Fibroblast of skin of scalp (primary cell): ENCODE results near the gene GAPT. TPM values are rescaled to one million over a fixed set of nuclear protein-coding genes. Genes with fewer than 3 reads are reported as not detected.

Source experiments
- DNase-seq: peaks from one replicate; pipeline ENCODE4 v3.0.0-alpha.2; 2013
- polyA plus RNA-seq, 2 experiments: library from polyadenylated mRNA; unstranded; fragments of 120-200 nt; gene quantifications; one replicate each; pipeline ENCODE4 v1.2.1, GENCODE V29; 2013; ENCODE audit not compliant: insufficient read length in 2 of 2

The GAPT gene
- polyA plus RNA-seq (2013, experiment 1 of 2; ENCODE audit: insufficient read length) = not detected
- not detected for polyA plus RNA-seq (2013, experiment 2 of 2; ENCODE audit: insufficient read length)

DNA sequence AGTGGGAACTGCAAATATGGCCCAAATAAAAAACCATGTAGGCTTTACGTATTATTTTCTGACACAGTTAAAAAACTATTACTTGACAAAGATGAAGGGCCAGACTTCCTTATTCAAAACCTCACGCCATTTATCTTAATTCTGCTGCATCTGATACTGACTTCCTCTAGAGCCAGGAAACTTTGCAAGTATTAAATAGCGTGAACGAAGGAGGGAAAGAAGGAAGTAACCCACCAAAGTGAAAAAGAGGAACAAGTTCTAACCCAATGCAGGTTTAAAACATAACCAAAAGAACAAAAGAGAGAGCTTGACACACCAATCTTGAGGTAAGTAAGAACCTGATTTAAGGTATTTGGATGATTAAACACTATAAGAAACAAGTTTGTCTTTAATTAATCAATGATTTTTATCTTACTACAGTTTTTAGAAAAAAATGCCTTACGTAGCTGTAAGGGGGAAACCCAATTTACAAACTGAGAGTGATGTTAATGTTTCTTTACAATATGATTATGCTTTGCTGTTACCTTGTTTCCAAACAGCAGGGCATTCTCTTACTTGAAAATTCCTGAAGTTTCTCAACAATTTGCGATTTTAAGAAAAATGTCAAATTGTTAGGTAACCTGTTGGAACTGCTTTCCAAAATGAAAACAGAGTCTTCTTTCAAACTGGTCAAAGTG is at the start of gene GAPT:
Gene GAPT (plus strand): TSS at position 220 of the 677 bp plus-strand sequence. CDS start 3,102 bp downstream, outside the sequence.
- no peak for DNase-seq

- no peak for DNase-seq
These were observed 46.4 kb upstream of the GAPT start for GRCh38 chr5:58444805-58445204.

GRCh38 chr5:58446024-58446423 is 45.2 kb upstream of the GAPT start:
- DNase-seq = no peak

- peak; percentile 27 for DNase-seq
These were observed 44.0 kb upstream of the GAPT start for GRCh38 chr5:58447226-58447625.

DNA sequence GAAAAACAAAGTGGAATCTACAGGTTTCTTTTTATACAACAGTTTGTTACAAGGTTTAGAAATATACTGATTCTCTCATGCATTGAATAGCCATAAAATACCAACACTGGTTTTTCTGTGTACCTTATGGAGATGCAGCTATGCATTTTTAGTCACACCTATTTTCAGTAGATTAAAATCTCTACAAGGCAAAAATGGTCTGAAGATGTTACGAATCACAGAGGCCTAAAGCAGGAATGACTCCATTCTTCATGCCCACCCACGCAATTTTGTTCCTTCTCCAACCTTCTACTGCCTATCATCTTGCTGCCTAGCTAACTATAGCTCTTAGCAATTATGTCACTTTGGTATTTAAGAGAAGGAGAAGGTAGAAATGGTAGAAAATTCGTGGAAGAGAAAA is 41.2 kb upstream of the GAPT start:
- DNase-seq = no peak

DNA sequence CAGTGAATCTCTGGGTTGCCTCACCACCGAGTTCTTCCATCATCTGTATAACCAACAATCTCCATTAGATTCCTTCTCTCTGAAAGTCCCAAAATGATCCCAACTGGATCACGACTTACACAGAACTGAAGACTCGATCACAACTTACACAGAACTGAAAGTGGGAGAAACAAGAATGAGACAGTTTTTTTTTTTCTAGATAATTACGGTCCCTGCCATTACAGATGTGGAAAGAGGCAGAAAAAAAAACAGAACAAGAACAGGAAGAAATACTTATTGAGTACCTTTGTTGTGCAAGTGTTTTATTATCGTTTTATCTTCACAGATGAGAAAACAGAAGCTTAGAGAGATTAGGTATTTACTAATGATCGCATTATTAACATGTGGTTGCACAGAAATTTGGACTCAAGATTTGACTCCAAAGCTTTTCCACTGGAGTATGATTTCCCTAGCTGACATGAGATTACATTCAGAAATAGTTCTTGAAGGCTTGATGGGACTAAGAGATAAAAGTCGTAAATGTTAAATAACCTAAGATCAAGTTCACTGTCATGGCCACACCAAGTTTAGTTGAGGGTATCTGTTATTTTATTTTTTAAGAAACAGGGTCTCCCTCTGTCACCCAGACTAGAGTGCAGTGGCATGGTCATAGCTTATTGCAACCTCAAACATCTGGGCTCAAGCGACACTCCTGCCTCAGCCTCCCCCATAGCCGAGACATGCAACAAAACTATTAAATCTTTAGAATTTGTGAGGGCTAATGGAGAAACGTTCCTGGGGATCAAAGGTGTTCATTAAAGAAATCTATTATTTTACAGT is 40.2 kb upstream of the GAPT start:
- no peak for DNase-seq

- no peak for DNase-seq
These were observed 39.3 kb upstream of the GAPT start for GRCh38 chr5:58451732-58452565.

GRCh38 chr5:58452566-58453258 is 38.5 kb upstream of the GAPT start:
- no peak for DNase-seq

GRCh38 chr5:58453306-58453705 is 37.9 kb upstream of the GAPT start:
- DNase-seq = no peak

- no peak for DNase-seq
These were observed 37.2 kb upstream of the GAPT start for GRCh38 chr5:58454025-58454424.

GRCh38 chr5:58455066-58455465 is 36.2 kb upstream of the GAPT start:
- DNase-seq = peak; percentile 61

DNA sequence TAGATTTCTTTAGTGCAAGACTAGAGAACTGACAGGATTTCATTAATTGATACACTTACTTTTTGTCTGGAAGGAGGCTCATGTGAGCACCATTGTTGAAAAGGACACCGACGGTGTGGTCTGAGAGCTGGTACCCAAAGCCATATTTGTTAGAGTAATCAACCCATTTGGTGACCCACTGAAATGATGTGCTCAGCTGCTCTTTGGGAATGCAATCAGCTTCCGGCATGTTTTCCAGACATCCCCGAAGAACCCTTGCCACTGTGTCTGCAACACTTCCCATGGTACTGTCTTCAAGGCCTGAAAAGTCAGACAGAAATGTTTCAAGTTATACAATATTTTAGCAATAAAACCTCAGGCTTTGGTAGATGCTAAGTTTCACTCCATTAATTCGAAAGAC is 35.8 kb upstream of the GAPT start:
- no peak for DNase-seq

- no peak for DNase-seq
These were observed 35.2 kb upstream of the GAPT start for GRCh38 chr5:58456026-58456425.

- no peak for DNase-seq
These were observed 34.7 kb upstream of the GAPT start for GRCh38 chr5:58456486-58456885.

DNA sequence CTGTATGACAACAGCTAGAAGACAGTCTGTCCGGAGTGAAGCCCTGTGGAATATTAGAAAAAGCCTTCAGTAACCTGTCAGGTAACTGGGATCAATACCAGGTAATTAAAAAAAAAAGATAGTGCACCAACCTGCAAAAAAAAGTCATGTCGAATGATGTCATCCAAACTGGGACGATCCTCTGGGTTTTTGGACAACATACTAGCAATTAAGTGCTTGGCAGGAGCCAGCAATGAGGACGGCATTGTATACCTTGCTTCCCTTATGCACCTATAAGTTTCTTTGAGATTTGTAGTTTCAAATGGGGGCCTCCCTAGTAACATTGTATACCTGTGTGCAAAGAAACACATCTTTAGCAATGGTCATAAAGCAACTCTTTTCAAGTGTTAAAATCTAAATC is 34.2 kb upstream of the GAPT start:
- DNase-seq = no peak

GRCh38 chr5:58458141-58458742 is 33.0 kb upstream of the GAPT start:
- DNase-seq = no peak

DNA sequence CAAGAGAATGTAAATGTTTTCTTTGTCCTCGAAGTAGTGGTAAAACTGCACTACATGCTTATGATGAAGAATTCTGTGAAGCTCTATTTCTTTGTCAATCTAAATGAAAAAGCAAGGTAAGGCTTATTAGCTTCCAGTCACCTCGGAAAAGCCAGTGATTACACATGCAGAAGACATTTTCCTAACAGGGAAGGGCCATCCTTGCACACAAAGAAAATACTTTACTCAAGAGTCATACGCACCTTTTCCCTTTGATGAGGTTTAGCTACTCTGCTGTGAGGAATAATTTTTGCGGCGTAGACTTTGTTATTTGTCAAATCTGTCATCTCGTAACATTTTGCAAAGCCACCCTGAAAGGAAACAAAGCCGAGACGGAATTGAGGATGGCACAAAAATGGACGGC is 32.5 kb upstream of the GAPT start:
- DNase-seq = peak; percentile 21

GRCh38 chr5:58459146-58460001 is 31.9 kb upstream of the GAPT start:
- DNase-seq = peak; percentile 54

GRCh38 chr5:58460002-58460731 is 31.1 kb upstream of the GAPT start, which contains the start of gene PLK2:
Gene PLK2 (minus strand): TSS chr5:58460086. CDS start chr5:58459959, 127 bp downstream.
- peak; percentile 95 for DNase-seq

DNA sequence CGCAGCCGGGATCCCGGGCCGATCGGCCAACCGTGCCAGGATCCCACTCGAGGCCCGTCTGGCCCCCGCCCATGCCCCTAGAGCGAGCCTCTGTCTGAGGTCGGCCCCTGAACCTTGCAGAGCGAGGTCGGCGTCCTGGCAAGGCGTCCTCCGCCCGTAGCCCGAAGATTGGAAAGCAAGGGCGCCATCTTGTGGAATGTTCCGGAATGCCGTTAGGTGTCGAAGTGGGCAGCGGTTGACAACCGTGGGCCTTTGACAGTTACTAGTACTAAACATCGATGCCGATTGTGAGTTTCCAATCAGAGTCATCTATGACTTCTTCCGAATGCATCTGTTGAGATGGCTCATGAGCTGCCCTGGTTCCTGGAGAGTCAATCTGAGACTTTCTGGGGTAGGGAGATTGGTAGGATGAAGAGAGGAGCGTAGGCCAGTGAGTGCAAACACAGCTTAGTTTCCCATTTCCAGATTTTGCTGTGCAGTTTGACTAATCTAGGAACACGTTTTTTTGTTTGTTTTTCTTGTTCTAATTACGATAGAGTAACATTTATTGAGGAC is 30.4 kb upstream of the GAPT start:
- DNase-seq = peak; percentile 88
